ENCODE data around the gene TMEM63B.

Gene TMEM63B

GRCh38 chr6:44109212-44109611 lies 18.1 kb upstream of the TMEM63B start:
- Histone ChIP-seq H3K4me1 (ENCODE audit: control insufficient read depth, insufficient read depth, low read length) (no peaks in the 10 kb centered on the region), H3K9me3 (ENCODE audit: control insufficient read depth in 2 of 2, low read length in 2 of 2) (no peaks in the 10 kb centered on the region), H3K36me3 (ENCODE audit: control insufficient read depth in 2 of 2, insufficient read depth in 2 of 2, low read length in 2 of 2) (peaks cover 21 to 37% of the 10 kb centered on the region in 2 donors), H3K27ac (ENCODE audit: low read length) (no peak overlapping the region), H3K9ac (ENCODE audit: low read length in 2 of 2) (no peak overlapping the region), H3K4me3 (ENCODE audit: low read length in 2 of 2) (no peak overlapping the region), H3K27me3 (ENCODE audit: control insufficient read depth in 1 of 2, insufficient read depth in 2 of 2, low read length in 2 of 2) (no peaks in the 10 kb centered on the region)

- Histone ChIP-seq H3K9me3 (ENCODE audit: control insufficient read depth in 2 of 2, low read length in 2 of 2) (no peaks in the 10 kb centered on the region), H3K4me3 (ENCODE audit: low read length in 2 of 2) (no peak overlapping the region), H3K27me3 (ENCODE audit: control insufficient read depth in 1 of 2, insufficient read depth in 2 of 2, low read length in 2 of 2) (no peaks in the 10 kb centered on the region), H3K36me3 (ENCODE audit: control insufficient read depth in 2 of 2, insufficient read depth in 2 of 2, low read length in 2 of 2) (peaks cover 22 to 33% of the 10 kb centered on the region in 2 donors), H3K4me1 (ENCODE audit: control insufficient read depth, insufficient read depth, low read length) (no peaks in the 10 kb centered on the region), H3K9ac (ENCODE audit: low read length in 2 of 2) (no peak overlapping the region), H3K27ac (ENCODE audit: low read length) (no peak overlapping the region)
These were observed 17.2 kb upstream of the TMEM63B start for GRCh38 chr6:44110005-44110676.

- H3K27ac ChIP-seq (ENCODE audit: low read length), result no peak overlapping the region
- H3K36me3 ChIP-seq (ENCODE audit: control insufficient read depth in 2 of 2, insufficient read depth in 2 of 2, low read length in 2 of 2), result peaks cover 22 to 39% of the 10 kb centered on the region in 2 donors
- H3K4me1 ChIP-seq (ENCODE audit: control insufficient read depth, insufficient read depth, low read length), result no peaks in the 10 kb centered on the region
These were observed 16.4 kb upstream of the TMEM63B start for GRCh38 chr6:44110966-44111365.

GRCh38 chr6:44111434-44112417 lies 15.6 kb upstream of the TMEM63B start:
- Histone ChIP-seq H3K36me3 (ENCODE audit: control insufficient read depth in 2 of 2, insufficient read depth in 2 of 2, low read length in 2 of 2) (peaks cover 22 to 38% of the 10 kb centered on the region in 2 donors), H3K27ac (ENCODE audit: low read length) (no peak overlapping the region), H3K9ac (ENCODE audit: low read length in 2 of 2) (no peak overlapping the region), H3K4me3 (ENCODE audit: low read length in 2 of 2) (no peak overlapping the region), H3K4me1 (ENCODE audit: control insufficient read depth, insufficient read depth, low read length) (peaks cover 2% of the 10 kb centered on the region), H3K27me3 (ENCODE audit: control insufficient read depth in 1 of 2, insufficient read depth in 2 of 2, low read length in 2 of 2) (no peaks in the 10 kb centered on the region), H3K9me3 (ENCODE audit: control insufficient read depth in 2 of 2, low read length in 2 of 2) (no peaks in the 10 kb centered on the region)

More at GRCh38 chr6:44110966-44111365, 16.4 kb upstream of the TMEM63B start:
- Histone ChIP-seq H3K27me3 (ENCODE audit: control insufficient read depth in 1 of 2, insufficient read depth in 2 of 2, low read length in 2 of 2) (no peaks in the 10 kb centered on the region), H3K9ac (ENCODE audit: low read length in 2 of 2) (no peak overlapping the region), H3K4me3 (ENCODE audit: low read length in 2 of 2) (no peak overlapping the region), H3K9me3 (ENCODE audit: control insufficient read depth in 2 of 2, low read length in 2 of 2) (no peaks in the 10 kb centered on the region)

- Histone ChIP-seq H3K4me3 (ENCODE audit: low read length in 2 of 2) (no peak overlapping the region), H3K9me3 (ENCODE audit: control insufficient read depth in 2 of 2, low read length in 2 of 2) (no peaks in the 10 kb centered on the region), H3K4me1 (ENCODE audit: control insufficient read depth, insufficient read depth, low read length) (peaks cover 11% of the 10 kb centered on the region), H3K27me3 (ENCODE audit: control insufficient read depth in 1 of 2, insufficient read depth in 2 of 2, low read length in 2 of 2) (no peaks in the 10 kb centered on the region), H3K27ac (ENCODE audit: low read length) (no peak overlapping the region), H3K9ac (ENCODE audit: low read length in 2 of 2) (no peak overlapping the region), H3K36me3 (ENCODE audit: control insufficient read depth in 2 of 2, insufficient read depth in 2 of 2, low read length in 2 of 2) (peaks cover 22 to 33% of the 10 kb centered on the region in 2 donors)
These were observed 13.9 kb upstream of the TMEM63B start for GRCh38 chr6:44113414-44113813.

GRCh38 chr6:44115866-44116265 lies 11.5 kb upstream of the TMEM63B start:
- H3K36me3 ChIP-seq (ENCODE audit: control insufficient read depth in 2 of 2, insufficient read depth in 2 of 2, low read length in 2 of 2), result peaks cover 15 to 28% of the 10 kb centered on the region in 2 donors
- H3K9me3 ChIP-seq (ENCODE audit: control insufficient read depth in 2 of 2, low read length in 2 of 2), result no peaks in the 10 kb centered on the region
- no peak overlapping the region for H3K9ac ChIP-seq (ENCODE audit: low read length in 2 of 2)
- no peaks in the 10 kb centered on the region for H3K27me3 ChIP-seq (ENCODE audit: control insufficient read depth in 1 of 2, insufficient read depth in 2 of 2, low read length in 2 of 2)
- H3K27ac ChIP-seq (ENCODE audit: low read length), result no peak overlapping the region
- no peak overlapping the region for H3K4me3 ChIP-seq (ENCODE audit: low read length in 2 of 2)
- peaks cover 16% of the 10 kb centered on the region for H3K4me1 ChIP-seq (ENCODE audit: control insufficient read depth, insufficient read depth, low read length)

- no peaks in the 10 kb centered on the region for H3K27me3 ChIP-seq (ENCODE audit: control insufficient read depth in 1 of 2, insufficient read depth in 2 of 2, low read length in 2 of 2)
- no peak overlapping the region for H3K27ac ChIP-seq (ENCODE audit: low read length)
- H3K4me1 ChIP-seq (ENCODE audit: control insufficient read depth, insufficient read depth, low read length), result peaks cover 16% of the 10 kb centered on the region
- no peaks in the 10 kb centered on the region for H3K9me3 ChIP-seq (ENCODE audit: control insufficient read depth in 2 of 2, low read length in 2 of 2)
- peak overlapping the region in 1 of 2 donors; percentile 29 for H3K9ac ChIP-seq (ENCODE audit: low read length in 2 of 2)
- H3K4me3 ChIP-seq (ENCODE audit: low read length in 2 of 2), result no peak overlapping the region
- H3K36me3 ChIP-seq (ENCODE audit: control insufficient read depth in 2 of 2, insufficient read depth in 2 of 2, low read length in 2 of 2), result peaks cover 13 to 24% of the 10 kb centered on the region in 2 donors
These were observed 10.5 kb upstream of the TMEM63B start for GRCh38 chr6:44116641-44117382.

GRCh38 chr6:44117397-44118128 lies 9.8 kb upstream of the TMEM63B start:
- Histone ChIP-seq H3K4me3 (ENCODE audit: low read length in 2 of 2) (no peak overlapping the region), H3K9me3 (ENCODE audit: control insufficient read depth in 2 of 2, low read length in 2 of 2) (no peaks in the 10 kb centered on the region), H3K9ac (ENCODE audit: low read length in 2 of 2) (no peak overlapping the region), H3K27me3 (ENCODE audit: control insufficient read depth in 1 of 2, insufficient read depth in 2 of 2, low read length in 2 of 2) (no peaks in the 10 kb centered on the region), H3K27ac (ENCODE audit: low read length) (no peak overlapping the region), H3K36me3 (ENCODE audit: control insufficient read depth in 2 of 2, insufficient read depth in 2 of 2, low read length in 2 of 2) (peaks cover 13 to 19% of the 10 kb centered on the region in 2 donors), H3K4me1 (ENCODE audit: control insufficient read depth, insufficient read depth, low read length) (peaks cover 16% of the 10 kb centered on the region)

GRCh38 chr6:44119704-44120262 lies 7.6 kb upstream of the TMEM63B start:
- Histone ChIP-seq H3K9ac (ENCODE audit: low read length in 2 of 2) (no peak overlapping the region), H3K27ac (ENCODE audit: low read length) (peak overlapping the region; percentile 31), H3K9me3 (ENCODE audit: control insufficient read depth in 2 of 2, low read length in 2 of 2) (no peaks in the 10 kb centered on the region), H3K27me3 (ENCODE audit: control insufficient read depth in 1 of 2, insufficient read depth in 2 of 2, low read length in 2 of 2) (no peaks in the 10 kb centered on the region), H3K4me1 (ENCODE audit: control insufficient read depth, insufficient read depth, low read length) (peaks cover 16% of the 10 kb centered on the region), H3K36me3 (ENCODE audit: control insufficient read depth in 2 of 2, insufficient read depth in 2 of 2, low read length in 2 of 2) (peaks cover 0 to 5% of the 10 kb centered on the region in 2 donors), H3K4me3 (ENCODE audit: low read length in 2 of 2) (no peak overlapping the region)

All from stomach smooth muscle (tissue), 2 donors.